Trophoblast cell (in vitro differentiated cells and primary cell): Measurements from ENCODE around the gene SLC66A2.

ENCODE experiments used
- DNase-seq, 2 donors: peaks; one replicate each; pipeline ENCODE4 v3.0.0-alpha.2; 2016
- H2AFZ ChIP-seq: 2 replicates; pipeline ENCODE4 v1.6.1; 2013; ENCODE audit warnings: low read length, moderate library complexity, mild to moderate bottlenecking; ENCODE audit not compliant: insufficient read depth, poor library complexity
- H2AK5ac ChIP-seq: 2 replicates; pipeline ENCODE4 v1.6.1; 2013; ENCODE audit warnings: mild to moderate bottlenecking, low read length
- H2BK120ac ChIP-seq: 2 replicates; pipeline ENCODE4 v1.6.1; 2013; ENCODE audit warnings: low read length, mild to moderate bottlenecking, moderate library complexity; ENCODE audit not compliant: insufficient read depth, poor library complexity
- H2BK12ac ChIP-seq: 2 replicates; pipeline ENCODE4 v1.6.1; 2013; ENCODE audit warnings: mild to moderate bottlenecking, low read length, moderate library complexity
- H2BK5ac ChIP-seq: 2 replicates; pipeline ENCODE4 v1.6.1; 2013; ENCODE audit warnings: low read length, low read depth, moderate library complexity, mild to moderate bottlenecking; ENCODE audit not compliant: poor library complexity
- H3K14ac ChIP-seq: 2 replicates; pipeline ENCODE4 v1.6.1; 2013; ENCODE audit warnings: mild to moderate bottlenecking, low read length
- H3K18ac ChIP-seq: 2 replicates; pipeline ENCODE4 v1.6.1; 2013; ENCODE audit warnings: mild to moderate bottlenecking, low read length
- H3K23ac ChIP-seq: 2 replicates; pipeline ENCODE4 v1.6.1; 2013; ENCODE audit warnings: low read length
- H3K27ac ChIP-seq: 2 replicates; pipeline ENCODE4 v1.5.1; 2013; ENCODE audit warnings: low read depth, mild to moderate bottlenecking, inconsistent platforms, low read length, moderate library complexity
- H3K27me3 ChIP-seq: 2 replicates; pipeline ENCODE4 v1.6.1; 2013; ENCODE audit warnings: inconsistent platforms, mild to moderate bottlenecking, low read length, moderate library complexity; ENCODE audit not compliant: insufficient read depth
- H3K36me3 ChIP-seq, 2 experiments: 1 replicate in 1 of 2; 2 replicates in 1 of 2; pipeline ENCODE4 v1.6.1; 2013; ENCODE audit warnings: low read length in 2 of 2, mild to moderate bottlenecking in 2 of 2, moderate library complexity in 1 of 2; ENCODE audit not compliant: insufficient read depth in 2 of 2, control insufficient read depth in 1 of 2
- H3K4ac ChIP-seq: 2 replicates; pipeline ENCODE4 v1.6.1; 2013; ENCODE audit warnings: low read depth, mild to moderate bottlenecking, low read length, moderate library complexity
- H3K4me1 ChIP-seq, 2 experiments: 1 replicate in 1 of 2; 2 replicates in 1 of 2; pipeline ENCODE4 v1.6.1; 2013; ENCODE audit warnings: low read length in 2 of 2, mild to moderate bottlenecking in 2 of 2, moderate library complexity in 1 of 2; ENCODE audit not compliant: insufficient read depth in 2 of 2, control insufficient read depth in 1 of 2
- H3K4me2 ChIP-seq: 2 replicates; pipeline ENCODE4 v1.6.1; 2013; ENCODE audit warnings: inconsistent platforms, mild to moderate bottlenecking, low read length, moderate library complexity
- H3K4me3 ChIP-seq: 2 replicates; pipeline ENCODE4 v1.5.1; 2013; ENCODE audit warnings: mild to moderate bottlenecking, low read depth, low read length, inconsistent platforms
- H3K79me1 ChIP-seq: one replicate; pipeline ENCODE4 v1.6.1; 2013; ENCODE audit warnings: low read length
- H3K79me2 ChIP-seq: 2 replicates; pipeline ENCODE4 v1.6.1; 2013; ENCODE audit warnings: low read length, mild to moderate bottlenecking; ENCODE audit not compliant: control insufficient read depth, insufficient read depth, poor library complexity
- H3K9ac ChIP-seq: 2 replicates; pipeline ENCODE4 v1.6.1; 2013; ENCODE audit warnings: mild to moderate bottlenecking, low read length
- H3K9me3 ChIP-seq: 2 replicates; pipeline ENCODE4 v1.6.1; 2013; ENCODE audit warnings: low read depth, mild to moderate bottlenecking, control low read depth, inconsistent platforms, low read length; ENCODE audit not compliant: insufficient read depth
- H4K12ac ChIP-seq: 2 replicates; pipeline ENCODE4 v1.6.1; 2013; ENCODE audit warnings: low read depth, mild to moderate bottlenecking, low read length, moderate library complexity
- H4K8ac ChIP-seq: 2 replicates; pipeline ENCODE4 v1.6.1; 2013; ENCODE audit warnings: low read depth, mild to moderate bottlenecking, low read length, moderate library complexity
- H4K91ac ChIP-seq: one replicate; pipeline ENCODE4 v1.6.1; 2013; ENCODE audit warnings: low read depth, mild to moderate bottlenecking, low read length, moderate library complexity
- WGBS: extraction: QIAGEN DNeasy Blood & Tissue Kit; methylation state at CpG from one replicate; pipeline ENCODE4 v1.1.7; 2013; ENCODE audit warnings: missing lambda C conversion rate; ENCODE audit not compliant: insufficient read length, insufficient coverage; ENCODE audit errors: extremely low coverage; 5-methylcytosine and 5-hydroxymethylcytosine counted together

Gene SLC66A2

DNA sequence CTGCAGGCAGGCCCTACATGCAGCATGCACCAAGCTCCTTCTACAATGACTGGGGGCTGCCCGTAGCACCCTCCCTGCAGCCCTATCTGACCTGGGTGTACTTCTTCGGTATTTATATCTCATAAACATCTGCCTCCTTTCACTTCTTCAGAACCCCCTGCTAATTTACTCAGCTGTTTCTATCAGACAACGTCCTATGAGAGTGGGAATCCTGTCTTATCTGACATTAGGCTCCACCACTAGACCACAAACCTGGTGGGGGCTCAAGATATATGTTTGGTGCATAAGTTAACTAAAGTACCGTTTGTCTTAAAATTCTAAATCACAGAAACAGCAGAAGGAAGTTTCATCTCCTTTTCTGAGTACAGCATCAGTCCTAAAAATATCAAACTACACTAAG lies 23.6 kb upstream of the SLC66A2 start:
- H3K18ac ChIP-seq = no peak overlapping the region
- no peak overlapping the region for H3K23ac ChIP-seq
- H2AK5ac ChIP-seq = no peak overlapping the region
- no peaks in the 10 kb centered on the region for H3K4me1 ChIP-seq
- H3K27me3 ChIP-seq = no peaks in the 10 kb centered on the region
- H3K4me3 ChIP-seq = no peak overlapping the region
- no peak overlapping the region for H3K4ac ChIP-seq
- no CpG with 5 or more reads among the region's 4 CpGs for WGBS
- peaks cover 4% of the 10 kb centered on the region for H3K79me2 ChIP-seq
- H3K27ac ChIP-seq = no peak overlapping the region
- no peak overlapping the region for H2AFZ ChIP-seq
- H3K4me2 ChIP-seq = no peak overlapping the region
- DNase-seq = no peak
- H4K8ac ChIP-seq = no peak overlapping the region
- H2BK5ac ChIP-seq = no peak overlapping the region
- no peak overlapping the region for H2BK120ac ChIP-seq
- H3K9ac ChIP-seq = no peak overlapping the region
- no peak overlapping the region for H3K14ac ChIP-seq
- peaks cover 28 to 41% of the 10 kb centered on the region in 2 experiments for H3K36me3 ChIP-seq
- no peak overlapping the region for H4K91ac ChIP-seq
- no peak overlapping the region for H4K12ac ChIP-seq
- H2BK12ac ChIP-seq = no peak overlapping the region
- no peaks in the 10 kb centered on the region for H3K9me3 ChIP-seq
- H3K79me1 ChIP-seq = no peaks in the 10 kb centered on the region

DNA sequence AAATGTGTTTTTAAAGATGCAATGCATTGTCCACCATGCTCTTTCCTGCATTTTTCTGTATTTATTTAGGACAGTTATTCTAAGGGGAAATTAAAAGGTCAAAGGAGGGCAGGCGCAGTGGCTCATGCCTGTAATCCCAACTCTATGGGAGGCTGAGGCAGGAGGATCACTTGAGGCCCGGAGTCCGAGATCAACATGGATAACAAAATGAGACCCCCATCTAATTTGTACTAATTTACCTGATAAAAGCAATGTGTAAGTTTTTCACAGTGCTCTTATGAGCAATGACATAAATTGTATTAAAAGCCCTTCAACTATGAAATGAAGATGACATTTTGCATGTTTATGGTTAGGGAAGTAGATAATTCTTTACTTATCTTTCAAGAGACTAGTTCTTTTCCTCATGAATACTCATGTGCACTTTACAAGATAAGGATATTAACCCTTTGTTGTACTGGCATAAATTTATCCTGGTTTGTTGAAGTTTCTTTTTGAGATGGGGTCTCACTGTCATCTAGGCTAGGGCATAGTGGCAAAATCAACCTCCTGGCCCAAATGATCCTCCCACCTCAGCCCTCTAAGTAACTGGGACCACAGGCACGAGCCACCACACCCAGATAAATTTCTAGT lies 22.7 kb upstream of the SLC66A2 start:
- no peak overlapping the region for H2BK12ac ChIP-seq
- H3K79me2 ChIP-seq = peaks cover 4% of the 10 kb centered on the region
- H3K4ac ChIP-seq = no peak overlapping the region
- no peak overlapping the region for H3K14ac ChIP-seq
- H2AK5ac ChIP-seq = no peak overlapping the region
- no peak for DNase-seq
- H4K8ac ChIP-seq = no peak overlapping the region
- no peak overlapping the region for H2AFZ ChIP-seq
- H4K91ac ChIP-seq = no peak overlapping the region
- no peak overlapping the region for H3K27ac ChIP-seq
- no peak overlapping the region for H3K23ac ChIP-seq
- no peak overlapping the region for H2BK5ac ChIP-seq
- H3K18ac ChIP-seq = no peak overlapping the region
- no peaks in the 10 kb centered on the region for H3K27me3 ChIP-seq
- H4K12ac ChIP-seq = no peak overlapping the region
- no peak overlapping the region for H3K9ac ChIP-seq
- no peak overlapping the region for H3K4me2 ChIP-seq
- WGBS = no CpG with 5 or more reads among the region's 4 CpGs
- no peak overlapping the region for H2BK120ac ChIP-seq
- no peaks in the 10 kb centered on the region for H3K9me3 ChIP-seq
- no peaks in the 10 kb centered on the region for H3K4me1 ChIP-seq
- no peak overlapping the region for H3K4me3 ChIP-seq
- no peaks in the 10 kb centered on the region for H3K79me1 ChIP-seq
- H3K36me3 ChIP-seq = peaks cover 31 to 43% of the 10 kb centered on the region in 2 experiments

DNA sequence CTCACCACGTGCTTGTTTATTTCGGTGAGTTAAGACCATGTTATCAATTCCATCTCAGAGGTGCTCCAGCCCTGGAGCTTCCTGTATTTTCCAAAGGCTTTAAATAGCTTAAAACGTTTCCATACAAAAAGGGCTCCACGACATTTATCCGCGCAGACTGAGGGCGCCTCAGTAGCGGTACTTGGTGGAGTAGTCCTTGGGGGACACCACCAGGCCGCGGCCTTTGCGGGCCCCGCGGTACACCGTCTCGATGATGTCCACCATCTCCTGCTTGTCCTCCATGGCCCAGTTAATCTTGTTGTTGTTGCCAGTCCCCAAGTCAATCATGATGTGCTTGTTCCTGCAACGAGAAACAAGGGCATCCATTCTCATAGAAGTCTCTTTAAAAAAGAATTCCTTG lies 22.1 kb upstream of the SLC66A2 start:
- Histone ChIP-seq H3K9me3 (no peaks in the 10 kb centered on the region), H3K4me2 (no peak overlapping the region), H4K12ac (no peak overlapping the region), H2AFZ (no peak overlapping the region), H3K23ac (no peak overlapping the region), H3K14ac (no peak overlapping the region), H2AK5ac (no peak overlapping the region), H2BK12ac (no peak overlapping the region), H3K9ac (no peak overlapping the region), H4K8ac (no peak overlapping the region), H4K91ac (no peak overlapping the region), H3K4me1 (no peaks in the 10 kb centered on the region), H3K4me3 (no peak overlapping the region), H2BK5ac (no peak overlapping the region), H2BK120ac (no peak overlapping the region), H3K79me2 (peaks cover 4% of the 10 kb centered on the region), H3K27ac (no peak overlapping the region), H3K27me3 (no peaks in the 10 kb centered on the region), H3K18ac (no peak overlapping the region), H3K4ac (no peak overlapping the region), H3K36me3 (peaks cover 31 to 41% of the 10 kb centered on the region in 2 experiments), H3K79me1 (no peaks in the 10 kb centered on the region)
- no CpG with 5 or more reads among the region's 16 CpGs for WGBS
- no peak for DNase-seq

DNA sequence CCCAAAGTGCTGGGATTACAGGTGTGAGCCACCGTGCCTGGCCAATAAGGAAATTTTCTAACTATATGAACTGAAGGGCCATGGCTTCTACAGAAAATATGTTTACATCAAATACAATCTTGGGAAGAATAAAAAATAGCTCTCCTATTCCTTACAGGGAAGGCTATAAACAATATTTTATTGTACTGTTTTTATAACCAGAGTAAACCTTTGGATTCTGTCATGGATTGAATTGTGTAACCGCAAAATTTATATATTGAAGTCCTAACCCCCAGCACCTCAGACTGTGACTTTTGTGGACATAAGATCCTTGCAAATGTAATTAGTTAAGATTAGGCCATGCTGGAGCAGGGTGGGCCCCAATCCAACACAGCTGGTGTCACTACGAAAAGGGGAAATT lies 21.3 kb upstream of the SLC66A2 start:
- H2AFZ ChIP-seq = no peak overlapping the region
- H3K4me2 ChIP-seq = no peak overlapping the region
- no peak overlapping the region for H3K23ac ChIP-seq
- H3K79me1 ChIP-seq = no peaks in the 10 kb centered on the region
- no CpG with 5 or more reads among the region's 3 CpGs for WGBS
- H3K4me1 ChIP-seq = no peaks in the 10 kb centered on the region
- H4K12ac ChIP-seq = no peak overlapping the region
- no peaks in the 10 kb centered on the region for H3K9me3 ChIP-seq
- H3K36me3 ChIP-seq = peaks cover 33 to 44% of the 10 kb centered on the region in 2 experiments
- H4K8ac ChIP-seq = no peak overlapping the region
- no peak overlapping the region for H3K4ac ChIP-seq
- no peak overlapping the region for H3K9ac ChIP-seq
- H3K14ac ChIP-seq = no peak overlapping the region
- peaks cover 2% of the 10 kb centered on the region for H3K79me2 ChIP-seq
- H2AK5ac ChIP-seq = no peak overlapping the region
- H2BK120ac ChIP-seq = no peak overlapping the region
- no peak overlapping the region for H2BK12ac ChIP-seq
- no peak overlapping the region for H4K91ac ChIP-seq
- H3K27me3 ChIP-seq = no peaks in the 10 kb centered on the region
- H3K4me3 ChIP-seq = no peak overlapping the region
- no peak overlapping the region for H3K27ac ChIP-seq
- no peak overlapping the region for H3K18ac ChIP-seq
- no peak overlapping the region for H2BK5ac ChIP-seq
- no peak for DNase-seq
